SK-N-SH (cell line): ENCODE results near the gene ZSCAN20. TPM values are rescaled to one million over a fixed set of nuclear protein-coding genes. Genes with fewer than 3 reads are reported as not detected.

Experiments used
- CTCF ChIA-PET: fragments of 300-600, 350-600 bp; formaldehyde crosslinking; extraction: SDS; loops from one replicate; lab custom pipeline; 2021; lab: Yijun Ruan, JAX
- POLR2A ChIA-PET: fragments of 350-600 bp; sonication (Branson Sonifier 250); formaldehyde crosslinking; extraction: SDS; loops from one replicate; lab custom pipeline; 2020; ENCODE audit warnings: antibody characterized with exemption, inconsistent platforms; lab: Yijun Ruan, JAX
- DNase-seq: peaks from one replicate; pipeline ENCODE4 v3.0.0; 2012
- H2AFZ ChIP-seq: fragments of 200-600 bp; sonication (generic); 2 replicates; pipeline ENCODE4 v1.8.1; 2016; ENCODE audit warnings: antibody characterized with exemption, mild to moderate bottlenecking, low read depth
- H3F3A ChIP-seq: fragments of 200-600 bp; sonication (generic); replicated peaks from 2 replicates; pipeline ENCODE3; 2016; ENCODE audit warnings: antibody characterized with exemption, mild to moderate bottlenecking; ENCODE audit not compliant: insufficient read depth
- H3K27ac ChIP-seq, 2 experiments: fragments of 200-500 bp in 1 of 2; fragments of 200-600 bp in 1 of 2; sonication (Bioruptor generic) in 1 of 2; sonication (generic), shearing (Covaris generic) in 1 of 2; 2 replicates each; pipeline versions ENCODE4 v1.5.1 to v1.6.1; 2014 to 2016; ENCODE audit warnings: low read depth in 2 of 2, inconsistent platforms in 1 of 2, low read length in 1 of 2, mild to moderate bottlenecking in 1 of 2, mixed read lengths in 1 of 2
- H3K27me3 ChIP-seq: fragments of 200-600 bp; sonication (generic), shearing (Covaris generic); 2 replicates; pipeline ENCODE4 v1.6.1; 2016; ENCODE audit warnings: mixed run types; ENCODE audit not compliant: insufficient read depth
- H3K36me3 ChIP-seq, 2 experiments: fragments of 200-500 bp in 1 of 2; fragments of 200-600 bp in 1 of 2; sonication (Bioruptor generic) in 1 of 2; sonication (generic) in 1 of 2; replicated peaks in 1 of 2; 2 replicates each; pipeline versions ENCODE3 to v1.5.1; 2014 to 2016; ENCODE audit warnings: low read length in 1 of 2, mild to moderate bottlenecking in 1 of 2; ENCODE audit not compliant: insufficient read depth in 2 of 2, control insufficient read depth in 1 of 2
- H3K4me1 ChIP-seq, 2 experiments: fragments of 200-500 bp in 1 of 2; fragments of 200-600 bp in 1 of 2; sonication (Bioruptor generic) in 1 of 2; sonication (generic), shearing (Covaris generic) in 1 of 2; 2 replicates each; pipeline versions ENCODE4 v1.5.1 to v1.6.1; 2014 to 2016; ENCODE audit warnings: low read depth in 1 of 2, low read length in 1 of 2, mixed run types in 1 of 2; ENCODE audit not compliant: insufficient read depth in 2 of 2, control insufficient read depth in 1 of 2
- H3K4me2 ChIP-seq: fragments of 200-600 bp; sonication (generic), shearing (Covaris generic); 2 replicates; pipeline ENCODE4 v1.6.1; 2017; ENCODE audit warnings: mixed run types
- H3K4me3 ChIP-seq, 2 experiments: fragments of 200-500 bp in 1 of 2; fragments of 200-600 bp in 1 of 2; sonication (Bioruptor generic) in 1 of 2; sonication (generic), shearing (Covaris generic) in 1 of 2; 2 replicates each; pipeline versions ENCODE4 v1.5.1 to v1.8.1; 2014 to 2016; ENCODE audit warnings: low read depth in 2 of 2, inconsistent platforms in 1 of 2, low read length in 1 of 2, mild to moderate bottlenecking in 1 of 2, mixed read lengths in 1 of 2, moderate library complexity in 1 of 2
- H3K79me2 ChIP-seq: fragments of 200-600 bp; sonication (generic); 2 replicates; pipeline ENCODE4 v1.8.1; 2017; ENCODE audit warnings: mild to moderate bottlenecking; ENCODE audit not compliant: insufficient read depth
- H3K9ac ChIP-seq: fragments of 200-600 bp; sonication (generic); 2 replicates; pipeline ENCODE4 v1.6.1; 2017; ENCODE audit warnings: mixed run types
- H3K9me2 ChIP-seq: fragments of 200-600 bp; sonication (generic); 2 replicates; pipeline ENCODE4 v1.6.1; 2017; ENCODE audit warnings: mixed run types
- H3K9me3 ChIP-seq: fragments of 200-600 bp; sonication (generic); 2 replicates; pipeline ENCODE4 v1.6.1; 2017; ENCODE audit warnings: mixed run types, mild to moderate bottlenecking, moderate library complexity
- H4K20me1 ChIP-seq: fragments of 200-600 bp; sonication (generic); 2 replicates; pipeline ENCODE4 v1.6.1; 2017; ENCODE audit warnings: mild to moderate bottlenecking, mixed run types; ENCODE audit not compliant: insufficient read depth
- ELF1 ChIP-seq: IDR thresholded peaks from 2 replicates; pipeline ENCODE4 v1.4.0; 2012
- FOSL2 ChIP-seq: IDR thresholded peaks from 2 replicates; pipeline ENCODE4 v1.4.0; 2012; ENCODE audit warnings: low read depth, mild to moderate bottlenecking, moderate library complexity, borderline replicate concordance
- FOXJ3 ChIP-seq: sonication (generic); formaldehyde crosslinking; IDR thresholded peaks from 2 replicates; pipeline ENCODE4 v1.5.1; 2020; ENCODE audit warnings: mild to moderate bottlenecking, missing genetic modification reagents
- GATA2 ChIP-seq: sonication (generic); formaldehyde crosslinking; IDR thresholded peaks from 2 replicates; pipeline ENCODE4 v1.5.0; 2020; ENCODE audit warnings: mild to moderate bottlenecking, missing genetic modification reagents
- IRF3 ChIP-seq: fragments of 150-350 bp; IDR thresholded peaks from 2 replicates; pipeline ENCODE4 v1.6.1; 2016; ENCODE audit warnings: mild to moderate bottlenecking, low read depth, low read length
- JUND ChIP-seq: IDR thresholded peaks from 2 replicates; pipeline ENCODE4 v1.4.0; 2012
- MEF2A ChIP-seq: IDR thresholded peaks from 2 replicates; pipeline ENCODE4 v1.4.0; 2012; ENCODE audit warnings: low read depth, borderline replicate concordance
- MXI1 ChIP-seq: IDR thresholded peaks from 2 replicates; pipeline ENCODE4 v1.6.1; 2012; ENCODE audit warnings: mild to moderate bottlenecking, low read depth, low read length, improper control_type of control experiment
- NFIC ChIP-seq: IDR thresholded peaks from 2 replicates; pipeline ENCODE4 v1.4.0; 2012; ENCODE audit warnings: borderline replicate concordance
- NRF1 ChIP-seq: IDR thresholded peaks from 2 replicates; pipeline ENCODE4 v1.6.1; 2012; ENCODE audit warnings: low read depth, mild to moderate bottlenecking, low read length
- POLR2AphosphoS5 ChIP-seq: IDR thresholded peaks from 2 replicates; pipeline ENCODE4 v1.6.1; 2012; ENCODE audit warnings: low read depth, low read length
- RCOR1 ChIP-seq: fragments of 150-350 bp; IDR thresholded peaks from 2 replicates; pipeline ENCODE4 v1.6.1; 2017; ENCODE audit warnings: antibody characterized with exemption, low read length
- RFX5 ChIP-seq: IDR thresholded peaks from 2 replicates; pipeline ENCODE4 v1.6.1; 2012; ENCODE audit warnings: mild to moderate bottlenecking, improper control_type of control experiment, low read length
- SIN3A ChIP-seq: IDR thresholded peaks from 2 replicates; pipeline ENCODE4 v1.6.1; 2012; ENCODE audit warnings: low read depth, mild to moderate bottlenecking, low read length, moderate library complexity, borderline replicate concordance
- TAF1 ChIP-seq: IDR thresholded peaks from 2 replicates; pipeline ENCODE4 v1.6.1; 2012; ENCODE audit warnings: low read depth, mild to moderate bottlenecking, low read length, moderate library complexity, borderline replicate concordance
- TCF12 ChIP-seq: IDR thresholded peaks from 2 replicates; pipeline ENCODE4 v1.4.0; 2012
- TEAD4 ChIP-seq: IDR thresholded peaks from 2 replicates; pipeline ENCODE4 v1.4.0; 2012; ENCODE audit warnings: mild to moderate bottlenecking, borderline replicate concordance; ENCODE audit not compliant: insufficient read depth
- USF2 ChIP-seq: fragments of 150-350 bp; IDR thresholded peaks from 2 replicates; pipeline ENCODE4 v1.6.1; 2017; ENCODE audit warnings: antibody characterized with exemption, low read length, low read depth, borderline replicate concordance
- WGBS: methylation state at CpG from one replicate; pipeline ENCODE4 v1.1.6; 2017; ENCODE audit warnings: low lambda C conversion rate; 5-methylcytosine and 5-hydroxymethylcytosine counted together
- polyA plus RNA-seq, 3 experiments: library from polyadenylated mRNA; depleted of rRNA; stranded (reverse); fragments of >200 nt; gene quantifications; 2 replicates each; pipeline ENCODE4 v1.2.3, GENCODE V29; 2012
- TF ChIP-seq, protein P1 (sequence below): IDR thresholded peaks from 2 replicates; pipeline ENCODE4 v1.4.0; 2012; ENCODE audit warnings: low read depth
- TF ChIP-seq, protein P2 (sequence below): IDR thresholded peaks from 2 replicates; pipeline ENCODE4 v1.4.0; 2012; ENCODE audit warnings: low read depth, borderline replicate concordance

The ZSCAN20 gene
- polyA plus RNA-seq, 1 of the 3 experiments (the other 2 are of a cell fraction): 2.1 TPM

- WGBS: 56% methylated on average over 8 of the region's 12 CpGs
- Histone ChIP-seq H3K27me3 (no peaks in the 10 kb centered on the region), H3K27ac (no peak overlapping the region), H3K9me3 (no peaks in the 10 kb centered on the region), H3K4me2 (no peak overlapping the region), H3K4me1 (no peaks in the 10 kb centered on the region; a peak in 1 of 4 replicates), H3K9ac (no peak overlapping the region), H3K79me2 (no peaks in the 10 kb centered on the region), H3K36me3 (no peaks in the 10 kb centered on the region), H3K9me2 (no peaks in the 10 kb centered on the region), H4K20me1 (no peaks in the 10 kb centered on the region), H3K4me3 (no peak overlapping the region), H3F3A (no peaks in the 10 kb centered on the region), H2AFZ (no peak overlapping the region)
- ChIA-PET CTCF (interaction anchor here (1.3 kb wide), 1 partner anchor 56 kb away, joined by 3 read pairs; no protein-coding TSS in a partner anchor), POLR2A (no interaction called here)
- no peak for DNase-seq
- TF ChIP-seq TEAD4 (no peak), FOSL2 (no peak), SIN3A (no peak), ELF1 (no peak), MEF2A (no peak), RFX5 (no peak), JUND (no peak), USF2 (no peak), FOXJ3 (no peak), POLR2AphosphoS5 (no peak), RCOR1 (no peak), NFIC (no peak), MXI1 (no peak), TAF1 (no peak), NRF1 (no peak), TCF12 (no peak), IRF3 (no peak), GATA2 (CRISPR knock-in tag) (no peak)
- TF ChIP-seq, protein P1, sequence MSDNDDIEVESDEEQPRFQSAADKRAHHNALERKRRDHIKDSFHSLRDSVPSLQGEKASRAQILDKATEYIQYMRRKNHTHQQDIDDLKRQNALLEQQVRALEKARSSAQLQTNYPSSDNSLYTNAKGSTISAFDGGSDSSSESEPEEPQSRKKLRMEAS: no peak
- TF ChIP-seq, protein P2, sequence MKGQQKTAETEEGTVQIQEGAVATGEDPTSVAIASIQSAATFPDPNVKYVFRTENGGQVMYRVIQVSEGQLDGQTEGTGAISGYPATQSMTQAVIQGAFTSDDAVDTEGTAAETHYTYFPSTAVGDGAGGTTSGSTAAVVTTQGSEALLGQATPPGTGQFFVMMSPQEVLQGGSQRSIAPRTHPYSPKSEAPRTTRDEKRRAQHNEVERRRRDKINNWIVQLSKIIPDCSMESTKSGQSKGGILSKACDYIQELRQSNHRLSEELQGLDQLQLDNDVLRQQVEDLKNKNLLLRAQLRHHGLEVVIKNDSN: no peak
Observed at GRCh38 chr1:33517596-33518250, 45.3 kb downstream of the ZSCAN20 start.
